Epithelial cell of proximal tubule (primary cell): ENCODE data around the gene ZBTB34. TPM values are rescaled to one million over a fixed set of nuclear protein-coding genes. Genes with fewer than 3 reads are reported as not detected.

ENCODE experiments used
- DNase-seq: peaks from one replicate; pipeline ENCODE4 v3.0.0-alpha.2; 2011; ENCODE audit warnings: low read depth
- H3K4me3 ChIP-seq: 2 replicates; pipeline ENCODE4 v1.5.1; 2011; ENCODE audit warnings: low read depth, mild to moderate bottlenecking, low read length
- CTCF ChIP-seq: conservative IDR thresholded peaks from 2 replicates; pipeline ENCODE4 v1.5.1; 2012; ENCODE audit warnings: low read depth, mild to moderate bottlenecking, low read length
- total RNA-seq: library from RNA; depleted of rRNA; stranded (reverse); fragments of >200 nt; gene quantifications from 2 replicates; pipeline ENCODE4 v1.2.3, GENCODE V29; 2015

ZBTB34 gene
- total RNA-seq, 1 donor from 2014 or later = 6.5 TPM

DNA sequence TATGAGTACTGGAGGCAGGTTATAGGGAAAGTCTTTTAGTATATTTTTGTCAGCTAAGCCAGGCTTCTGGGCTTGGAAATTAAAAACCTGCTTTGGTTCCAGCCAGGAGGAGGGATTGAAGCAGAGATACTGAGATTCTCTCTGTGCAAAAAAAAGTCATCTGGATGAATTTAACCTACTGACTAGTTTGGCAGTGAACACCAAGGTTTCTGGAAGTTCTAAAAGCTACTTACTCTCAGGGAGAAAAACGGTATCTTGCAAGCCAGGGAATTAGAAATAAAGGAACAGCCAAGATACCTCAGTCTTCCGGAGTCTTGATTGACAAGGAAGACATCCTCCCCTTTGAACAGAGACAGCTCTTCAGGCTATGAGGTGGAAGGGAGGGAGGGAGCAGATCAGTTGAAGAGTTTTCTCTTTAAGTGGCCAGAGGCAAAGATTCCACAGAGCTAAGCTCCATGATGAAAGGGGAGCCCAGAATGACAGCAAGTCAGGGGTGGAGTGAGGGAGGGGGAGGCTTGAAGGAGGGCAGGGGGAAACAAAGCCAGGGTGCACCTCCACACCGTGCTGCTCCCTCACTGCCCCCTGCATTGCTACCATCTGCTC lies 8.3 kb upstream of the ZBTB34 start:
- DNase-seq = no peak
- no peak for TF ChIP-seq CTCF
- no peak overlapping the region for H3K4me3 ChIP-seq

DNA sequence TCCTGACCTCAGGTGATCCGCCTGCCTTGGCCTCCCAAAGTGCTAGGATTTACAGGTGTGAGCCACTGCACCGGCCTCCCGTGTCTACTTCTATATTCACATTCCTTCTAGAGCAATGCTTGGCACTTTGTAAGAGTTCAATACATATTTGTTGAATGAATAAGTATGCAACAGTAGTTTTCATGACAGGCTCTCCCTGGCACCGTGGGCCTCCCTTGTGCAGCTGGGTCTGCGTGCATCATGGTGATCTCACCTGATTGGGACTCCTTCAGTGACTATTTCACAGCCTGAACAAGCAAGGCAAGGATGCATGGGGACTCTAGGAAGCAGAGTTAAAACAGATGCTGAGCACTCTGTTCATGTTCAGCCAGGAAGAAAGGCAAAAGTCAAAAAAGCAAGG lies 6.8 kb upstream of the ZBTB34 start:
- TF ChIP-seq CTCF = no peak
- H3K4me3 ChIP-seq = no peak overlapping the region
- DNase-seq = no peak

DNA sequence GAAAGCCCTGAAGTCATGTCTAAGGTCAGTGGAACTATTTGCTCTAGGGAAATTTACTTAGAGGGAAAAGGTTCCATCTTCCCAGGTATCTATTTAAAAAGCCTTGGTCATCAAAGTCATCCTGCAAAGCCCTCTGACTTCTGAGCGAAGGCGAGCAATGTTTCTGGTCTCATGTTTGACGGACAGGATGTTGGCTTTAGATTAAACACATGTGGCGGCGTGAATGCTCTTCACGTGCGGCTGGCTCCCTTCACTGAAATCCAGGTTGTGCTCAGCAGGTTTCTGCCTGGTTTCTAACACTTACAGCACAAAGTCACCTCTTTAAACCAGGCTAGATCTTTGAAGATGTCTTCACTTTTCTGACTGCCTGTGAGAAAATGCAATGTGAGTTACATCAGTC lies 5.7 kb upstream of the ZBTB34 start:
- no peak overlapping the region for H3K4me3 ChIP-seq
- no peak for DNase-seq
- no peak for TF ChIP-seq CTCF

- H3K4me3 ChIP-seq = no peak overlapping the region
- DNase-seq = no peak
- TF ChIP-seq CTCF = no peak
These were observed 4.0 kb upstream of the ZBTB34 start for GRCh38 chr9:126856326-126856877.

- no peak overlapping the region for H3K4me3 ChIP-seq
- TF ChIP-seq CTCF = no peak
- DNase-seq = no peak
These were observed 3.0 kb upstream of the ZBTB34 start for GRCh38 chr9:126857261-126857960.

- DNase-seq = no peak
- no peak overlapping the region for H3K4me3 ChIP-seq
- no peak for TF ChIP-seq CTCF
These were observed 1.3 kb upstream of the ZBTB34 start for GRCh38 chr9:126859111-126859510.
